ENCODE measurements around the gene PSEN2. TPM values are rescaled to one million over a fixed set of nuclear protein-coding genes. Genes with fewer than 3 reads are reported as not detected.

Gene PSEN2
- total RNA-seq, 2 experiments from 2014 or later, result 0.64 to 0.69 TPM

DNA sequence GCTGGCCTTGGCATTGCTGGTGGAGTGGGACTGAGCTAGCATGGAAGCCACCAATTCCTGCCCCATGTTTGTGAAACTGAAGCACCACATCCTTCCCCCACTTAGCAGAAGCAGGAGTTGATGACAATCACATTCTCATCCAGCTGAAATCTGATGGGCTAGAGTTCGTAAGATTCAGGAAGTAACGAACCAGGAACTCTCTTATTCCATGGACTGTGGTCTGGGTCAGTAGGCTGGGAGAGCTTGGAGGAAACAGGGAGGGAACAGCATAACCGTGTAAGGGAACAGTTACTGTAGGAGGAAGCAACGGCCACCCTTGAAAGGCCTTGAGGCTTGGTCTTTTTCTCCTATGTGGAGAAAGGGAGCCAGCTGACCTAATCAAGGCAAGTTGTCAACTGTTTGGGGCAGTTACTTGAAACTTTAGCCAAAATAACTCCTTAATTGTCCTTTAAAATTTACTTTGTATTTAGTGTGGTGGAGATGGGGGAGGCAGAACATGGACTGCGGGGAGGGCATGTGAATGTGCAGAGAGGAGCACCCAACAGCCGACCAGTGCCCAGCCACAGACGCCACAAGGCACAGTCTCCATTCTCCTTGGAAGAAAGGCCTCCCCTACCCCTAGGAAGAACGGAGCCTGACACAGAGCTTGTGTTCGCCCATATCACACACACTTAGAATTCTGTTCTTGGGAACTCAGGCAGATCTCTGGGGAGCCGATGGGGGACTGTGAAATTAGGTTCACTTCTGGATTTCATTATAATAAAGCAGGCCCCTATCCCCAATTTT lies 67.7 kb downstream of the PSEN2 start:
- no peaks in the 10 kb centered on the region for H3K27me3 Mint-ChIP-seq (ENCODE audit: low read depth)
- CTCF ChIA-PET, result interaction anchor here (0.5 to 1.2 kb wide), 5 partner anchors 26 to 395 kb away, joined by 3 to 4 read pairs (median 3); no protein-coding TSS in a partner anchor
- peak overlapping the region; percentile 90 for H3K27ac Mint-ChIP-seq
- intact Hi-C loops (cut with micrococcal nuclease), result loop anchor here (5.0 kb wide), 1 partner anchor 624 kb away; the partner anchor contains the start of gene ZNF678
- H3K4me1 Mint-ChIP-seq (ENCODE audit: low read depth), result peaks cover 35% of the 10 kb centered on the region
- H3K9me3 Mint-ChIP-seq, result peaks cover 15% of the 10 kb centered on the region
- peaks cover 4% of the 10 kb centered on the region for H3K36me3 Mint-ChIP-seq (ENCODE audit: low read depth)
- H3K4me3 Mint-ChIP-seq, result peak overlapping the region; percentile 82
- no peak for DNase-seq

DNA sequence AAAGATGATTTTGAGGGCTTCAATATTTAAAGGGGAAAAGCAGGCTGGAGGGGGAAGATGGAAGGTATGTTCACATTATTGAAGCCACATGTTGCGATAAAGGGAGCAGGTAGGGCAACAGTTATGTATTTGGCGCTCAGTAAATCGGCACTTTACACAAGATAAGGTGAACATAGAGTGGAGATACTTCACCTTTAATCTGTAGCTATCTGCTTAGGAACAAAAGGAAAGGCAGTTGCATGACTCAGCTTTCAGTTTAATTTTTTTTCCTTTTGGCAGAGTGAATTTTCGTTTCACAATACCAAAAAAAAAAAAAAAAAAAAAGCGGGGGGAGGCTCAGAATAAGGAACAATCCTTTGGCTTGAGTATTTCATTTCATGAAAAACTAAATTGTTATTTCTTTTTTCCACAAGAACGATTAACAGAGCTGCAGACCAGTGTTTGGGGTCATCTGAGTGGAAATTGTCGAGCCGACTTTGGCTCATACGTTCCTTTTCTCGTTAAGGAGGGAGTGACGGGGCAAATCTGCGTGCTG lies 68.6 kb downstream of the PSEN2 start:
- DNase-seq, result no peak
- H3K27me3 Mint-ChIP-seq (ENCODE audit: low read depth), result no peaks in the 10 kb centered on the region
- peak overlapping the region; percentile 82 for H3K4me3 Mint-ChIP-seq
- CTCF ChIA-PET, result interaction anchor here (0.7 to 1.2 kb wide), 3 partner anchors 27 to 285 kb away, joined by 3 to 4 read pairs (median 3); no protein-coding TSS in a partner anchor
- intact Hi-C loops (cut with micrococcal nuclease), result loop anchor here (1.0 to 5.0 kb wide), 2 partner anchors 57 to 623 kb away; partner anchors contain the start of gene ZNF678
- peaks cover 4% of the 10 kb centered on the region for H3K36me3 Mint-ChIP-seq (ENCODE audit: low read depth)
- peak overlapping the region; percentile 90 for H3K27ac Mint-ChIP-seq
- peaks cover 14% of the 10 kb centered on the region for H3K9me3 Mint-ChIP-seq
- peaks cover 43% of the 10 kb centered on the region for H3K4me1 Mint-ChIP-seq (ENCODE audit: low read depth)

DNA sequence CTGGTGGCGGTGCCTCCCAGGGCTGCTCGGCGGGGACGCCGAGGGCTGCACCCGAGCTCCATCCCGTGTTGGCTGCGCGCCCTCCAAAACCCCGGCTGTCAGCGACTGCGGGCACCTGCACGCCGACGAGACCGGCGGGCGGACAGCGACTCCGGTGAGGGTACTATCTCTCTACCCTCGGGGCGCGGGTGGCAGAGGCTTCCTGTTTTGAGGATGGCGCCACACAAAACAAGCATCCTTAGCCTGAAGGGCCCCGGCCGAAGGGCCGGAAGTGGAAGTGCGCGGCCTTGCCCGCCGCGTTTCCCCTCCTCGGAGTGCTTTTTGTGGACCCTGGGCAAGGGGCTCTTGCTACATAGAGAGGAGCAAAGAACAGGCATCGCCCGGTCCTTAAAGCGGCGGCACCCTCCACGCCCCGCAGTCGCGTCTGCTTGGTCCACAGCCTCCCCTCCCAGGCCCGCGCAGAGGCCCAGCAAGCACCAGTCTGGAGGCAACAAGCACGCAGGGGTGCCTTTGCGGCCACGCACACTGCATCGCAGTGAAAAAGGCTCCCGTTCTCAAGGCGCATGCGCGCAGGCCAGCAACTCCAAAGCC lies 69.1 kb downstream of the PSEN2 start:
- intact Hi-C loops (cut with micrococcal nuclease), result loop anchor here (1.0 to 5.0 kb wide), 11 partner anchors 8 to 1228 kb away; partner anchors contain the start of genes IBA57, JMJD4, PARP1 and SNAP47
- Mint-ChIP-seq H3K4me1 (ENCODE audit: low read depth) (peaks cover 48% of the 10 kb centered on the region), H3K4me3 (peak overlapping the region; percentile 82), H3K27me3 (ENCODE audit: low read depth) (no peaks in the 10 kb centered on the region), H3K36me3 (ENCODE audit: low read depth) (peaks cover 3% of the 10 kb centered on the region), H3K27ac (peak overlapping the region; percentile 90), H3K9me3 (peaks cover 11% of the 10 kb centered on the region)
- DNase-seq, result peak; percentile 68
- CTCF ChIA-PET, result interaction anchor here (1.1 kb wide), 1 partner anchor 285 kb away, joined by 3 read pairs; no protein-coding TSS in a partner anchor

DNA sequence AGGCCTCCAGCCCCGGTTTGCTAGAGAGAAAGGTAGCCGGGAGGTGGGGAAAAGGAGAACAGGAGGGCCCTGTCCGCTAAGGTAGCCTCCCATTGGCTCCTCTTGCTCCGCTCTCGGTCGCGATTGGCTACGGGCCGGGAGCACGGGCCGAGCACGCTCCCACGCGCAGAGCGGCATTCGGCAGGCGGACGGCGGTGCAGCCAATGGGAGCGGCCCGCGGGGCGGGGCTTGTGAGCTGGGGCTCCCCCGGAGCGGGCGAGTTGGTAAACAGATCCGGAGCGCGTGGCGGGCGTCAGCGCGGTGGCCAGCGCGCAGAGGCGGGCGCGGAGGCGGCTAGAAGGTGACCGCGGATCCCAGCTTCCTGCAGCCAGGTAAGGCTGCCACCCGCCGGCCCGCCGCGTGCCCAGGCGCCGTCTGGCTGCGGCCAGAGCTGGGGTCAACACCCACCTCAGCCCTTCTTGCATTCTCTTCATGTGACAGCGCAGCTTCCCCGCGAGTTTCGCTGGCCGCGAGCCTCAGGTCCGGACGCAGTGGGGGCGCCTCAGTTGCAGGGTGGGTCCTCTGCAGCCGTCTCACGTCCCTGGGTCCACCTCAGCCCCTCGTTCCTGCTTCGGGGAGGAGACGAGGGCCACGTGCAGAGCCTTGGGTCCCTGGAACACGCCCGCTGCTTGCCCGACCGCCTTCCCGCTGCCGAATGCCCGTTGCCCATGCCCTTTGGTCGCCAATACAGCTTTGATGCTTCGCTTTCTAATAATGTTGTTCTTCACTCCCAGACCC lies 69.8 kb downstream of the PSEN2 start, which contains the start of gene COQ8A:
TSS of gene COQ8A (plus strand) at position 266 of the 777 bp plus-strand sequence. CDS start 21,092 bp downstream, outside the sequence.
- Mint-ChIP-seq H3K4me1 (ENCODE audit: low read depth) (peaks cover 48% of the 10 kb centered on the region), H3K36me3 (ENCODE audit: low read depth) (peaks cover 1% of the 10 kb centered on the region)

DNA sequence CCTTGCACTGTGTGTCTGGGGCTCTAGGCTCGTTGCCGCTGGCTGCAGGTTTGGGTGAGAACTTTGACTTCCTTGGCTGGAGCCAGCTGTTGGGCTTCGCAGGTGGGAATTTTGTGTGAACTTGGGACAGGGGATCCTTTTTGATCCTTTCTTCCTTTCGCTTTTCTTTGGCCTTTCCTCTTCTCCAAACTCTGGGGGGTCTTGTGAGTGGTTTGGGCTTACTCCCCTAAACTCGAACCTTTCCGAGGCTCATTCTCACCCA lies 70.3 kb downstream of the PSEN2 start:
- CTCF ChIA-PET, result interaction anchor here (1.0 kb wide), 1 partner anchor 307 kb away, joined by 3 read pairs; no protein-coding TSS in a partner anchor
- no peaks in the 10 kb centered on the region for H3K27me3 Mint-ChIP-seq (ENCODE audit: low read depth)
- peak overlapping the region; percentile 27 for H3K27ac Mint-ChIP-seq
- no peak for DNase-seq
- H3K4me3 Mint-ChIP-seq, result peak overlapping the region; percentile 82
- peaks cover 48% of the 10 kb centered on the region for H3K4me1 Mint-ChIP-seq (ENCODE audit: low read depth)
- intact Hi-C loops (cut with micrococcal nuclease), result loop anchor here (1.0 to 5.0 kb wide), 9 partner anchors 9 to 1227 kb away; partner anchors contain the start of genes IBA57, JMJD4, PARP1 and SNAP47
- no peaks in the 10 kb centered on the region for H3K36me3 Mint-ChIP-seq (ENCODE audit: low read depth)
- H3K9me3 Mint-ChIP-seq, result no peaks in the 10 kb centered on the region

More for the DNA sequence above, 69.8 kb downstream of the PSEN2 start, which contains the start of gene COQ8A:
- peak; percentile 99 for DNase-seq
- no peaks in the 10 kb centered on the region for H3K27me3 Mint-ChIP-seq (ENCODE audit: low read depth)
- CTCF ChIA-PET, result interaction anchor here (1.0 kb wide), 1 partner anchor 306 kb away, joined by 3 read pairs; no protein-coding TSS in a partner anchor
- H3K4me3 Mint-ChIP-seq, result peak within 1 kb of the TSS; percentile 82
- intact Hi-C loops (cut with micrococcal nuclease), result loop anchor here (1.0 to 5.0 kb wide), 9 partner anchors 9 to 1227 kb away; partner anchors contain the start of genes IBA57, JMJD4, PARP1 and SNAP47
- peak within 1 kb of the TSS; percentile 90 for H3K27ac Mint-ChIP-seq
- peaks cover 4% of the 10 kb centered on the region for H3K9me3 Mint-ChIP-seq

DNA sequence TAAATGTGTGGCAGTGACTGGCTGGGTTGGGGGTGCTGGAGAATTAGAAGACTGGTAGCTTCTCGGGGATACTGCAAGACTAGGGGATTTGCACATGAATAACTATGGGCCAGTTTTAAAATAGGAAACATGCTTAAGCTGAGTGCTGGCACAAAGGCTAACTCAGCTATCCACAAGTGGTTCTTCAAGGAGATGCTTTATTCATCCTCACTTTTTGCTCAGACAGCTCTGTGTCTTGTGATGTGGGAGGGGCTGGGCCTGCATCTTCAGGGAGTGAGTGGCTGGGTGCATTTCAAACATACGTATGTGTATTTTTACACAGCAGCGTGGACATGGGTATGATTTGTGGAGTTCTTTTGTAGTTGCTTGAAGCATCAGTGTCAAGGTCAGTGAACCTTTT lies 72.0 kb downstream of the PSEN2 start:
- CTCF ChIA-PET, result no interaction called here
- Mint-ChIP-seq H3K27ac (no peak overlapping the region), H3K9me3 (no peaks in the 10 kb centered on the region), H3K4me1 (ENCODE audit: low read depth) (peaks cover 54% of the 10 kb centered on the region), H3K27me3 (ENCODE audit: low read depth) (no peaks in the 10 kb centered on the region), H3K4me3 (no peak overlapping the region), H3K36me3 (ENCODE audit: low read depth) (no peaks in the 10 kb centered on the region)
- intact Hi-C loops (cut with micrococcal nuclease), result loop anchor here (5.0 kb wide), 3 partner anchors 50 to 1225 kb away; partner anchors contain the start of gene IBA57
- DNase-seq, result no peak

DNA sequence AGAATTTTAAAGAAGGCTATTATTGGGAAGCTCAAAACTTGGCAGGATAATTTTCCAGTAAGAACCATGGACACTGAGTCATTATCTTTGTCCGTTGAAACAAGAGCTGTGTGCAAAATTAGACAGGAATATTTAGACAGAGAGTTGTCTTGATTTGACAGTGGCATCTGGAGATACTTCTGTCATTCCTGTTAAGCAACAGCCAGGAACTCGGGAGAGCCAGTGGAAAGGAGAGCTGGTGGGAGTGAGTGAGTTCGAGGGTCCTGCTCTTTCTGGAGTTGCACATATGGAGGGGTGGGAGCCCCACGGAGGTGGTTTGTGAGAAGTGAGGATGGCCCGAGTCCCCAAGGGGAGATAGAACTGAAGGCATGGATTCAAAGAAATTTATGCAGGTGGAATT lies 72.7 kb downstream of the PSEN2 start:
- Mint-ChIP-seq H3K27ac (no peak overlapping the region), H3K27me3 (ENCODE audit: low read depth) (no peaks in the 10 kb centered on the region), H3K9me3 (no peaks in the 10 kb centered on the region), H3K36me3 (ENCODE audit: low read depth) (no peaks in the 10 kb centered on the region), H3K4me1 (ENCODE audit: low read depth) (peaks cover 50% of the 10 kb centered on the region), H3K4me3 (no peak overlapping the region)
- CTCF ChIA-PET, result no interaction called here
- intact Hi-C loops (cut with micrococcal nuclease), result loop anchor here (5.0 kb wide), 3 partner anchors 49 to 1224 kb away; partner anchors contain the start of gene IBA57
- no peak for DNase-seq

DNA sequence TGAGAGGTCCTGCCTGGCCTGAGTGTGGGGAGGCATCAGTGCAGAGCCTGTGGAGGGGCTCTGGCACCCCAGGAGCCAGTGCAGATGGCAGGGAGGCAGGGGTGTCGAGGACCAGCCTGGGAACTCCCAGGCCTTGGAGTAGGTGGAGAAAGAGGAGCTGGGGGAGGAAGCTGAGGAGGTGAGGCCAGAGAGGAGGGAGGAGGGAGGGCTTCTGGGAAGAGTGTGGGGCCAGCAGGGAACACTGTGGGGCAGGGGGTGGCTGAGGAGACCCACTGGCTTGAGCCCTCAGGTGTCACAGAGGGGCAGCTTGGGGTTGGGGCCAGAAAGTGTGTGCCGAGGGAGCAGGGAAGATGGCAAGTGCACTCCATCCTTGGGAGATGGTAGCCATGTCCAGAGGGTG lies 73.5 kb downstream of the PSEN2 start:
- CTCF ChIA-PET, result no interaction called here
- H3K36me3 Mint-ChIP-seq (ENCODE audit: low read depth), result no peaks in the 10 kb centered on the region
- H3K4me3 Mint-ChIP-seq, result no peak overlapping the region
- H3K4me1 Mint-ChIP-seq (ENCODE audit: low read depth), result peaks cover 43% of the 10 kb centered on the region
- H3K27me3 Mint-ChIP-seq (ENCODE audit: low read depth), result no peaks in the 10 kb centered on the region
- DNase-seq, result no peak
- no peak overlapping the region for H3K27ac Mint-ChIP-seq
- intact Hi-C loops (cut with micrococcal nuclease), result loop anchor here (5.0 kb wide), 3 partner anchors 48 to 1223 kb away; partner anchors contain the start of gene IBA57
- H3K9me3 Mint-ChIP-seq, result no peaks in the 10 kb centered on the region

DNA sequence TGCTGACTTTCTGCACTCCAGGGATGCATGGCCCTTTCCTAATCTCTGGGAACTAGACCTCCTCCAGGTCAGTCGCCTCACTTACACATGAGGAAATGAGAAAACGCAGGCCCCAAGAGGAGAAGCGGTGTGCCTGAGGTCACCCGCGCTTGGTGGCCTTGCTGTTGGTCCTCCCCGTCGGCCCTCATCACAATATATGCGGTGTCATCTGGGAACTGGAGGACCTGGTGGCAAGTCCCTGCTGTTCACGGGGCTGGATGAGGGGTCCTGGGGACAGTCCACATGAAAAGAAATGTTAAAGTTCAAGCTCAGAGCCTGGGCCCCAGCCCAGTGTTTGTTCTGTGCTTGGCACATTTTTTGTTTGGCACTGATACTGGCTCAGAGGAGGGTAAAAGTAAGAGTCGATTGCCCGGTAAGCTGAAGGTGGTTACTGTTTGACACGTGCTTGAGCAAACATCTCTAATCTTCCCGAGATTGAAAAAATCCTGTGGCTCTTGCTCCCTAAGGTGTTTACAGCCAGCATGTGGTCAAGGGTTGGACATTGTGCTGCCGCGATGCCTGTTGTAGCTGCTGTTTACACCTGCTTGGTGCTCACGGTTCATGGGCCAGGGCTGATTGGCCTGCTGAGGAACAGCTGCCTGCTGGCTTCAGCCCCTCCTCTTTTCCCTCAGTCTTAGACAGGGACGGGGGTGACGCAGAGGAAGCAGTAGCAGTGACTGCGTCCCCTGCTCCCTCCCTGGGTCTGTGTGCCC lies 74.9 kb downstream of the PSEN2 start:
- intact Hi-C loops (cut with micrococcal nuclease), result no loop called here
- H3K9me3 Mint-ChIP-seq, result no peaks in the 10 kb centered on the region
- no peaks in the 10 kb centered on the region for H3K36me3 Mint-ChIP-seq (ENCODE audit: low read depth)
- peaks cover 43% of the 10 kb centered on the region for H3K4me1 Mint-ChIP-seq (ENCODE audit: low read depth)
- H3K27me3 Mint-ChIP-seq (ENCODE audit: low read depth), result no peaks in the 10 kb centered on the region
- no peak overlapping the region for H3K27ac Mint-ChIP-seq
- CTCF ChIA-PET, result no interaction called here
- DNase-seq, result no peak
- H3K4me3 Mint-ChIP-seq, result no peak overlapping the region

All from activated naive CD4-positive, alpha-beta T cell treated with anti-CD3 and anti-CD28 coated beads for 36 hours (primary cell).